Measurements from ENCODE around the gene ATAD2B.

- TF ChIP-seq CTCF (IDR thresholded peaks at IDR 0.05; ENCODE audit: low read depth, low read length), result no peak
- TF ChIP-seq EZH2phosphoT487 (IDR thresholded peaks at IDR 0.05; ENCODE audit: low read depth), result no peak
These were observed 86.9 kb downstream of the ATAD2B start for GRCh38 chr2:23839919-23840578.
